Prostate gland (tissue), 2 donors: ENCODE results near the gene AGL. TPM values are rescaled to one million over a fixed set of nuclear protein-coding genes. Genes with fewer than 3 reads are reported as not detected.

Experiments
- DNase-seq: peaks from one replicate; pipeline ENCODE4 v3.0.0-alpha.2; 2019; ENCODE audit warnings: low spot score
- H3K27ac ChIP-seq, 2 donors: fragments of 200-600 bp; sonication (generic); 2 replicates each; pipeline ENCODE4 v1.5.1; 2017 to 2019
- H3K27me3 ChIP-seq: fragments of 200-600 bp; sonication (generic); replicated peaks from 2 replicates; pipeline ENCODE4 v1.5.1; 2019; ENCODE audit not compliant: insufficient read depth
- H3K36me3 ChIP-seq, 2 donors: fragments of 200-600 bp; sonication (generic); 1 replicate in 1 of 2; 2 replicates in 1 of 2; pipeline versions ENCODE4 v1.5.1 to v1.8.1; 2017 to 2019
- H3K4me1 ChIP-seq: fragments of 200-600 bp; sonication (generic); replicated peaks from 2 replicates; pipeline ENCODE4 v1.5.1; 2019
- H3K4me3 ChIP-seq, 2 donors: fragments of 200-600 bp; sonication (generic); 2 replicates each; pipeline ENCODE4 v1.5.1; 2017 to 2019
- H3K9me3 ChIP-seq: fragments of 200-600 bp; sonication (generic); 2 replicates; pipeline ENCODE4 v1.5.1; 2017
- CTCF ChIP-seq, 4 experiments: fragments of 200-600 bp in 2 of 4; fragments of 450-650 bp in 2 of 4; sonication (generic) in 2 of 4; IDR thresholded peaks; 1 replicate in 3 of 4; 2 replicates in 1 of 4; pipeline ENCODE4 v1.5.1; 2016 to 2019; ENCODE audit warnings: antibody characterized with exemption in 4 of 4, mild to moderate bottlenecking in 2 of 4, moderate library complexity in 2 of 4
- POLR2A ChIP-seq: fragments of 450-650 bp; IDR thresholded peaks from one replicate; pipeline ENCODE4 v1.6.1; 2016; ENCODE audit warnings: antibody characterized with exemption, mild to moderate bottlenecking
- POLR2AphosphoS5 ChIP-seq: sonication (generic); formaldehyde crosslinking; IDR thresholded peaks from one replicate; pipeline ENCODE4 v1.6.1; 2017; ENCODE audit warnings: antibody characterized with exemption
- WGBS: methylation state at CpG from one replicate; pipeline ENCODE4 v1.1.5; 2018; 5-methylcytosine and 5-hydroxymethylcytosine counted together
- intact Hi-C: fragments of 100-400 bp; cut with DNase I; formaldehyde crosslinking; loops from one replicate; pipeline ENCODE4 v1.14.2; 2022
- total RNA-seq, 2 donors: library from RNA; depleted of rRNA; stranded (reverse); fragments of >200 nt; gene quantifications; one replicate each; pipeline ENCODE4 v1.1.0, GENCODE V29; 2016

The AGL gene
- total RNA-seq, 2 donors from 2014 or later = 17.6 to 28.6 TPM

- TF ChIP-seq POLR2AphosphoS5 (no peak), POLR2A (no peak), CTCF (IDR thresholded peaks at IDR 0.05) (no peak)
- H3K9me3 ChIP-seq = no peaks in the 10 kb centered on the region
- H3K27ac ChIP-seq = no peak overlapping the region
- DNase-seq = no peak
- H3K4me3 ChIP-seq = no peak overlapping the region
- intact Hi-C loops = no loop called here
- no peaks in the 10 kb centered on the region for H3K36me3 ChIP-seq
- no peaks in the 10 kb centered on the region for H3K27me3 ChIP-seq
- H3K4me1 ChIP-seq = no peaks in the 10 kb centered on the region
These were observed 56.4 kb downstream of the AGL start for GRCh38 chr1:99906535-99906934.

DNA sequence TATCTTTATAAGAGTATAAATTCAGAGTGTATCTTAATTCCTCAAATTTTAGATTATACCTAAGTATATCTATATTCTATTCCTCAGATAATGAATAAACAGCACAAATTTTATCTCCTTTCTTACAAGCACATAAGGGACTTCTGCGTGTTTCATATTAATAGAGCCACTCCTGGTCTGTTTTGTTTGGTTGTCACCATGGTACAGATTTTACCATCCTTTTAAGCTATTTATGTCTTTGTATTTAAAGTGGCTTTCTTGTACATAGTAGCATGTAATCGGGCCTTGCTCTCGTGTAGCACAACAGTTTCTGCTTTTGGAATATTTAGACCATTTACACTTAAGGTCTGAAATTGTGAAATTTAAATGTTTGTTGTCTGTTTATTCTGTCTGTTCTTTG lies 67.1 kb downstream of the AGL start:
- H3K4me1 ChIP-seq = no peaks in the 10 kb centered on the region
- no peaks in the 10 kb centered on the region for H3K9me3 ChIP-seq
- no peak overlapping the region for H3K4me3 ChIP-seq
- no peaks in the 10 kb centered on the region for H3K27me3 ChIP-seq
- DNase-seq = no peak
- no peak overlapping the region for H3K27ac ChIP-seq
- TF ChIP-seq CTCF (IDR thresholded peaks at IDR 0.05) (no peak), POLR2AphosphoS5 (no peak), POLR2A (no peak)
- intact Hi-C loops = no loop called here
- WGBS = 88% methylated on average over 3 of the region's 3 CpGs
- no peaks in the 10 kb centered on the region for H3K36me3 ChIP-seq

GRCh38 chr1:99919220-99919619 lies 69.1 kb downstream of the AGL start:
- no peaks in the 10 kb centered on the region for H3K4me1 ChIP-seq
- TF ChIP-seq POLR2A = no peak
- TF ChIP-seq POLR2AphosphoS5 = no peak
- TF ChIP-seq CTCF (IDR thresholded peaks at IDR 0.05) = no peak
- intact Hi-C loops = no loop called here
- 97% methylated on average over 1 of the region's 1 CpG for WGBS
- H3K36me3 ChIP-seq = no peaks in the 10 kb centered on the region
- DNase-seq = no peak
- no peaks in the 10 kb centered on the region for H3K27me3 ChIP-seq
- no peak overlapping the region for H3K27ac ChIP-seq
- H3K4me3 ChIP-seq = no peak overlapping the region
- H3K9me3 ChIP-seq = no peaks in the 10 kb centered on the region

GRCh38 chr1:99934801-99935200 lies 84.6 kb downstream of the AGL start:
- H3K27ac ChIP-seq = no peak overlapping the region
- H3K9me3 ChIP-seq = no peaks in the 10 kb centered on the region
- no peak overlapping the region for H3K4me3 ChIP-seq
- no peaks in the 10 kb centered on the region for H3K36me3 ChIP-seq
- DNase-seq = no peak
- intact Hi-C loops = no loop called here
- H3K27me3 ChIP-seq = no peaks in the 10 kb centered on the region
- H3K4me1 ChIP-seq = no peaks in the 10 kb centered on the region
- TF ChIP-seq POLR2A (no peak), POLR2AphosphoS5 (no peak), CTCF (IDR thresholded peaks at IDR 0.05) (no peak)

GRCh38 chr1:99935534-99935933 lies 85.4 kb downstream of the AGL start:
- no peak for DNase-seq
- intact Hi-C loops = no loop called here
- Histone ChIP-seq H3K4me1 (no peaks in the 10 kb centered on the region), H3K4me3 (no peak overlapping the region), H3K36me3 (no peaks in the 10 kb centered on the region), H3K27me3 (no peaks in the 10 kb centered on the region), H3K27ac (no peak overlapping the region), H3K9me3 (no peaks in the 10 kb centered on the region)
- no peak for TF ChIP-seq CTCF (IDR thresholded peaks at IDR 0.05)
- no peak for TF ChIP-seq POLR2AphosphoS5
- TF ChIP-seq POLR2A = no peak
- WGBS = 88% methylated on average over 1 of the region's 1 CpG
